ENCODE data around the gene MANSC1.

The MANSC1 gene

GRCh38 chr12:12349711-12350665 is at the start of gene MANSC1:
Gene MANSC1 (minus strand): TSS chr12:12350242. CDS start chr12:12343314, 6,928 bp downstream.
- DNase-seq, result peak; percentile 32

- DNase-seq, result no peak
Observed at GRCh38 chr12:12399161-12399560, 49.1 kb upstream of the MANSC1 start.

- no peak for DNase-seq
Observed at GRCh38 chr12:12398026-12398859, 48.2 kb upstream of the MANSC1 start.

GRCh38 chr12:12397184-12397583 is 47.1 kb upstream of the MANSC1 start:
- no peak for DNase-seq

DNA sequence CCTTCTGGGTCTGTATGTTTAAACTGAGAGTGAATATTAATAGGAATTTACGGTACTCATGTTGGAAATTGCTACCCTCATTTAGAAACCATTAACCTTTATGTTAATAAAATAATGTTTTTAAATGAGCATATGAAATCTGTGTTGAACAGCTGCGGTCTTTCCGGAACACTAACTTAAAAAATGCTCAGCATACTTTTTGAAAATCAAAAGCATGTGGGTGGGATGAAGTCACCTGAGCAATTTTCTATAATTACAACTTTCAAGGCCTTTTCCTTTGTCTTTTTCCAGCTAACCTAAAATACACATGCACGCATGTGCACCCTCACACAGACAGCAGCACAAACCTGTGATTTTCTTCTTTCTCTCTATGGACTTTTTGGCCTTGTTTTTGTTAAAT is 46.7 kb upstream of the MANSC1 start:
- DNase-seq, result no peak

- no peak for DNase-seq
Observed at GRCh38 chr12:12393171-12393570, 43.1 kb upstream of the MANSC1 start.

GRCh38 chr12:12392413-12392812 is 42.4 kb upstream of the MANSC1 start:
- no peak for DNase-seq

DNA sequence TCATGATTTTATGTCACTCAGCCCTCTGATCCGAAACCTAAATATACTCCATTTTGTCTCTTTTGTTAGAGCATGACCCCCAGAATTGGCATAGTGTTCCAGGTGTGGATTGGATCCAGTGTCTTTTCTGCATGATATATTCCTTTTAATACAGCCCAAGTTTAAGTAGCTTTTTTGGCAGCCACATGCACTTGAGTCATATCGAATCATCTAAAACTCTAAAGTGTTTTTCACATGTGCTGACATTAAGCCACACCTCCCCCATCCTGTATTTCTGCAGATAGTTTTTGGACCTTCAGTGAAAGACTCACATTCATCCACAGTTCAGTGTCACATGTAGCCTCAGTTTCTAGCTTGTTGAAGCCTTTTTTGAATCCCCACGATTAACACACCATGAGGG is 37.5 kb upstream of the MANSC1 start:
- DNase-seq, result peak; percentile 46

- peak; percentile 58 for DNase-seq
Observed at GRCh38 chr12:12384571-12385340, 34.7 kb upstream of the MANSC1 start.

DNA sequence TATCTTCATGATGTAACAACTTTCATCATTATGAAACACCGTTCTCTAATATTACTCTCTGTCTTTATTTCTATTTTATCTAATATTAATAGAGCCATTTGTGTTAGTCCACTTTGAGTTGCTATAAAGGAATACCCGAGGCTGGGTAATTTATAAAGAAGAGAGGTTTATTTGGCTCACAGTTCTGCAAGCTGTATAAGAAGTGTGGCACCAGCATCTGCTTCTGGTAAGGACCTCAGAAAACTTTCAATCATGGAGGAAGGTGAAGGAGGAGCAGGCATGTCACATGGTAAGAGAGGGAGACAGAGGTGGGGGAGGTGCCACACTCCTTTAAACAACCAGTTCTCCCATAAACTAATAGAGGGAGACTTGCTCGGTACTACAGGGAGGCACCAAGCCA is 31.9 kb upstream of the MANSC1 start:
- no peak for DNase-seq

GRCh38 chr12:12380949-12381593 is 31.0 kb upstream of the MANSC1 start:
- no peak for DNase-seq

DNA sequence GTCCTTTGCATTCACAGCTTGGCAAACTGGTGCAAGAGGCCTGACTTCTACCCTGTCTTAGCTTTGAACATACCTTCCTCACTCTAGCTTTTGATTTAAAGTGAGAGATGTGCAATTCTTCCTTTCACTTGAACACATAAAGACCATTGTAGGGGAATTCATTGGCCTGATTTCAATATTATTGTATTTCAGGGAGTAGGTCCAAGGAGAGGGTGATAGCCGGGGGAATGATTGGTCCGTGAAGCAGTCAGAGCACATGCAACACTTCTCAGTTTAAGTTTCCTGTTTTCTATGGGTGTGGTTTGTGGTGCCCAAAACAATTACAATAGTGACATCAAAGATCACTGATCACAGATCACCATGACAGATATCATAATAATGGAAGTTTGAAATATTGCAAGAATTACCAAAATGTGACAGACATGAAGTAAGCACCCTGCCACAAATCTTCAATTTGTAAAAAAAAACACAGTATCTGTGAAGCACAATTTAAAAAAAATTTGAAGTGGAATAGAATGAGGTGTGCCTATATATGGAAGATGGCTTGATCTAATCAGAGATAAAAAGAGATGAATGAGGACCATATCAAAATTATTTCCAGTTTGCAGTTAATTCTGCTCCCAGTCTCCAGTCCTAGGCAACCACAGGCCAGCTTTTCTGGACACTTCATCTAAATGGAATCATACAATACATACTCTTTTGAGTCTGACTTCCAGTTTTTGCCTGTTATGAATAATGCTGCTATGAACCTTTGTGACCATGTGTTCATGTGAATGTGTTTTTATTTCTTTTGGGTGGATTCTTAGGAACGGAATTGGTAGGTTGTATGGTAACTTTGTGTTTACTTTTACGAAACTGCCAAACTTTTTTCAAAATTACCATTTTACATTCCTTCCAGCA is 30.0 kb upstream of the MANSC1 start:
- peak; percentile 89 for DNase-seq

DNA sequence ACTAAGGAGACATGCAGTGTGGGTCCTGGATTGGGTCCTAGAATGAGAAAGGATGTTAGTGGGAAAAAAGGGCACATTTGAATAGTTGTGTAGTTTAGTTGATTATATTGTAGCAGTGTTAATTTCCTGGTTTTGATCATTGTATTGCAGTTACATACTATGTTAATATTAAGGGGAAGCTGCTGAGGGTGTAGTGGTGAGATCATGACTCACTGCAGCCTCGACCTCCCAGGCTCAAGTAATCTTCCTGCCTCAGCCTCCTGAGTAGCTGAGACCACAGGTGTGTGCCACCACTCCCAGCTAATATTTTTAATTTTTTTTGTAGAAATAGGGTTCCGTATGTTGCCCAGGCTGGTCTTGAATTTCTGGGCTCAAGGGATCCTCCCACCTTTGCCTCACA is 28.6 kb upstream of the MANSC1 start:
- DNase-seq, result peak; percentile 54

GRCh38 chr12:12376646-12377448 is 26.8 kb upstream of the MANSC1 start:
- DNase-seq, result peak; percentile 89

DNA sequence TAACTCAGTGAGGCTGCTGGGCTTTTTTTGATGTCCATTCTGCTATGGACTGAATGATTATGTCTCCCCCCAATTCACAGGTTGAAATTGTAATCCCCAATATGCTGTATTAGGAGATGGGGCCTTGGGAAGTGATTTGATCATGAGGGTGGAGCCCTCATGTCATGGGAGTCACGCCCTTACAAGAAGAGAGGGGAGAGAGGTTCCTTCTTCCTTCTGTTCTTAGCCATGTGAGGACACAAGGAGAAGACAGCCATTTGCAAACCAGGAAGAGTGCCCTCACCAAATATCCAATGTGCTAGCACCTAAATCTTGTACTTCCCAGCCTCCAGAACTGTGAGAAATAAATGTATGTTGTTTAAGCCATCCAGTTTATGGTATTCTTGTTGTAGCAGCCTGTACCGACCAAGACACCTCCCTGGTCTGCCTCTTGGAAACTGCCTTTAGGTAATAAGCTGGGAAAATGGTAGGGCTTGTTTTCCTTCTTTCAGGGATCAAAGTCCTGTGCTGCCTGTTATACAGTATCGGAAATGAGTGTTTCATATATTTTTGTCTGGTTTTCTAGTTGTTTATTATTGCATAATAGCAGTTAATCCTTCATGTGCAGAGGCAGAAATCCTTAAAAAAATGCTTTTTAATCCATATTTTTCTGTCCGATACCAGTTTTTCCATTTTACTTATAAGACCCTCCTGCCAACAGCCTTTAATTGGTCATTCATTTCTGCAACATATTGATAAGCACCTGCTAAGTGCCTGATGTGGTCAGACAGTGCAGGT is 23.1 kb upstream of the MANSC1 start:
- DNase-seq, result no peak

DNA sequence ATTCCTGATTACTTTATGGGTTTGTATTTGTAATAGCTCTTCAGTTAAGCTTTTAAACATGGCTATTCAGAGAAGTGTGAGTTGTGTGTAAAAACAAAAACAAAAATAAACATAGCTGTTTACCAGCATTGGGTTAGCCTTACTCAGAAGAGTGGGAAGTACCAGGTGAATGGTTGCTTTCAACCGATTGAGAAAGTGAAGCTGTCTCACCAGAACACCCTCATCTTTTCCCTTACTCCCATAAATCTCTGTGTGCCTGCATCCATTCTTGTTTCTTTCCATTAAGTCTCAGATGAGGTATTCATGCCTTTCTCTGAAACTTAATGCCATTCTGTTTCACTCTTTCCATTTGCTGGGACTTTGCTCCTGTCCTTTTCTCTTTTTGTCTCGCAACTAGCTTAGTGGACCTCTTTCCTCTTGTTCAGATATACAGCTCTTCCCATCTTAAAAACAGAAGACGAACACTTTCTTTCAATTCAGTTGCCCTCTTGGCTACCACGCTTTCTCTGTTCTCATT is 17.5 kb upstream of the MANSC1 start:
- DNase-seq, result no peak

- no peak for DNase-seq
Observed at GRCh38 chr12:12366701-12367481, 16.8 kb upstream of the MANSC1 start.

- no peak for DNase-seq
Observed at GRCh38 chr12:12365931-12366431, 15.9 kb upstream of the MANSC1 start.

Data from CD4-positive, alpha-beta T cell treated with Interleukin-4 for 4 hours (primary cell).